Transverse colon (tissue), 4 donors: Measurements from ENCODE around the gene KCNQ2. TPM values are rescaled to one million over a fixed set of nuclear protein-coding genes. Genes with fewer than 3 reads are reported as not detected.
A peak's percentile ranks its signal among the peaks of the same experiment; 100 is the strongest.

Experiments used
- DNase-seq: peaks from one replicate; pipeline ENCODE4 v3.0.0-alpha.2; 2019
- H3K27ac ChIP-seq, 4 donors: fragments of 200-600 bp; sonication (generic); 2 replicates each; pipeline ENCODE4 v1.5.1; 2016 to 2018; ENCODE audit warnings: inconsistent platforms in 4 of 4
- H3K27me3 ChIP-seq: fragments of 200-600 bp; sonication (generic); 2 replicates; pipeline ENCODE4 v1.5.1; 2017; ENCODE audit warnings: inconsistent platforms
- H3K36me3 ChIP-seq, 4 donors: fragments of 200-600 bp; sonication (generic); 2 replicates each; pipeline ENCODE4 v1.5.1; 2017 to 2019; ENCODE audit warnings: inconsistent platforms in 4 of 4
- H3K4me1 ChIP-seq, 4 donors: fragments of 200-600 bp; sonication (generic); 2 replicates each; pipeline ENCODE4 v1.5.1; 2017 to 2020; ENCODE audit warnings: inconsistent platforms in 4 of 4
- H3K4me3 ChIP-seq, 4 donors: fragments of 200-600 bp; sonication (generic); 1 replicate in 1 of 4; 2 replicates in 3 of 4; pipeline versions ENCODE4 v1.5.1 to v1.6.1; 2017 to 2019; ENCODE audit warnings: inconsistent platforms in 4 of 4
- H3K9me3 ChIP-seq, 2 donors: fragments of 200-600 bp; sonication (generic); 2 replicates each; pipeline ENCODE4 v1.5.1; 2017 to 2019; ENCODE audit warnings: inconsistent platforms in 2 of 2
- EP300 ChIP-seq: sonication (generic); formaldehyde crosslinking; IDR thresholded peaks from one replicate; pipeline ENCODE4 v1.6.1; 2017; ENCODE audit warnings: antibody characterized with exemption, low read depth
- POLR2A ChIP-seq: fragments of 450-650 bp; IDR thresholded peaks from one replicate; pipeline ENCODE4 v1.6.1; 2016; ENCODE audit warnings: antibody characterized with exemption, mild to moderate bottlenecking, moderate library complexity
- POLR2AphosphoS5 ChIP-seq, 3 donors: sonication (generic); formaldehyde crosslinking; IDR thresholded peaks; one replicate each; pipeline ENCODE4 v1.6.1; 2016; ENCODE audit warnings: antibody characterized with exemption in 3 of 3
- WGBS, 2 donors: methylation state at CpG; one replicate each; pipeline ENCODE4 v1.1.5; 2018; ENCODE audit warnings: low coverage in 1 of 2; 5-methylcytosine and 5-hydroxymethylcytosine counted together
- in situ Hi-C, 4 donors: fragments of 200-750 bp; cut with MboI; loops; one replicate each; pipeline versions ENCODE4 v1.15.0 to v1.15.1; 2017; ENCODE audit warnings: low sequenced_read_pairs in 3 of 4, low pct_ligation_motif_present in 1 of 4, low pct_unique_long_range_greater_than_20kb in 1 of 4
- intact Hi-C: fragments of 100-400 bp; cut with DNase I; formaldehyde crosslinking; loops from one replicate; pipeline ENCODE4 v1.15.1; 2023; ENCODE audit warnings: low total_unique reads
- total RNA-seq, 4 donors: library from RNA; depleted of rRNA; stranded (reverse); fragments of >200 nt; gene quantifications; one replicate each; pipeline ENCODE4 v1.1.0, GENCODE V29; 2016
- TF ChIP-seq, protein P1 (sequence below), 5 experiments: fragments of 200-600 bp in 3 of 5; fragments of 450-650 bp in 2 of 5; sonication (generic) in 3 of 5; IDR thresholded peaks; 1 replicate in 2 of 5; 2 replicates in 3 of 5; pipeline ENCODE4 v1.5.1; 2016 to 2017; ENCODE audit warnings: antibody characterized with exemption in 5 of 5, inconsistent platforms in 3 of 5, mild to moderate bottlenecking in 2 of 5, moderate library complexity in 1 of 5

KCNQ2 gene
- total RNA-seq, 4 donors from 2014 or later = 0.32 to 0.41 (median 0.37) TPM; not detected in 1

DNA sequence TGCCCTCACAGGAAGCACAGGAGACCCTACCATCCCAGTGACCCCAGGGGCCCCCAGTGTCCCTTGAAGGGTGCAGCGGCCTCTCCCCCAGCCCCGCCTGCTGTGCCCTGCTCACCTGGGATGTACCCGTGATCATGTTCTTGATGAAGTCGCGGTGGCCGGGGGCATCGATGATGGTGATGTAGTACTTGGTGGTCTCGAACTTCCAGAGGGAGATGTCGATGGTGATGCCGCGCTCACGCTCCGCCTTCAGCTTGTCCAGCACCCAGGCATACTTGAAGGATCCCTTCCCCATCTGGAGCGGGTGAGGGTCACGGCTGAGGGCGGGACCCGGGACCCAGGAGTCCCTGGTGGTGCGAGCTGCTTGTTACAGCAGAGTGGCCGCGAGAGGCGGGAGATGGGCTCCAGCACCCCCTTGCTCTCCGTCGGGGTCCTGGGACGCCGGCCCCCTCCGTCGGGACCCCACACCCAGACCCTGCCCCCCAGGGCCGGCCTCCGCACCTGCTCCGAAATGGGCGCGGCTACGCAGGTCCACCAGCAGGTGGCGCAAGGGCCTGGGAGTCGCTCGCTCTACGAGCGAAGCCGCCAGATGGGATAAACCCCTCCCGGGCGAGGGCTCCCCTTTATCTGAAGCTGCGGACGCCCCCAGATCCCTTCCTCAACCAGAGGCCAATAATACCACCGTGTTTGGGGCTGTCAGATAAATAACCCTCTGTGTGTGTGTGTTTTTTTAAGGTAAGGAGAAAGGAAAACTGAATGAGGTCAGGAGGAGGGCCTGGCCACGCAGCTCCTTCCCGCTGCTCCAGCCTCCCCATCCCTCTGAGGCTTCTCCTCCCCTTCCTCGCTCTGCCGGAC lies 23.5 kb upstream of the KCNQ2 start:
- Histone ChIP-seq H3K4me3 (peak overlapping the region in 3 of 4 donors; percentile 7 to 37 (median 10)), H3K4me1 (peaks cover 0 to 19% (median 13%) of the 10 kb centered on the region in 4 donors), H3K9me3 (no peaks in the 10 kb centered on the region), H3K36me3 (no peaks in the 10 kb centered on the region), H3K27ac (no peak overlapping the region), H3K27me3 (peaks cover 55% of the 10 kb centered on the region)
- intact Hi-C loops = no loop called here
- peak; percentile 71 for DNase-seq
- in situ Hi-C loops = no loop called here
- 22% methylated on average over 37 of the region's 48 CpGs; no CpG with 5 or more reads in 1 of the 2 donors for WGBS, 2 donors
- TF ChIP-seq POLR2A = no peak
- TF ChIP-seq, protein P1, sequence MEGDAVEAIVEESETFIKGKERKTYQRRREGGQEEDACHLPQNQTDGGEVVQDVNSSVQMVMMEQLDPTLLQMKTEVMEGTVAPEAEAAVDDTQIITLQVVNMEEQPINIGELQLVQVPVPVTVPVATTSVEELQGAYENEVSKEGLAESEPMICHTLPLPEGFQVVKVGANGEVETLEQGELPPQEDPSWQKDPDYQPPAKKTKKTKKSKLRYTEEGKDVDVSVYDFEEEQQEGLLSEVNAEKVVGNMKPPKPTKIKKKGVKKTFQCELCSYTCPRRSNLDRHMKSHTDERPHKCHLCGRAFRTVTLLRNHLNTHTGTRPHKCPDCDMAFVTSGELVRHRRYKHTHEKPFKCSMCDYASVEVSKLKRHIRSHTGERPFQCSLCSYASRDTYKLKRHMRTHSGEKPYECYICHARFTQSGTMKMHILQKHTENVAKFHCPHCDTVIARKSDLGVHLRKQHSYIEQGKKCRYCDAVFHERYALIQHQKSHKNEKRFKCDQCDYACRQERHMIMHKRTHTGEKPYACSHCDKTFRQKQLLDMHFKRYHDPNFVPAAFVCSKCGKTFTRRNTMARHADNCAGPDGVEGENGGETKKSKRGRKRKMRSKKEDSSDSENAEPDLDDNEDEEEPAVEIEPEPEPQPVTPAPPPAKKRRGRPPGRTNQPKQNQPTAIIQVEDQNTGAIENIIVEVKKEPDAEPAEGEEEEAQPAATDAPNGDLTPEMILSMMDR (IDR thresholded peaks at IDR 0.05) = peak; percentile 89 to 99 (median 97)

DNA sequence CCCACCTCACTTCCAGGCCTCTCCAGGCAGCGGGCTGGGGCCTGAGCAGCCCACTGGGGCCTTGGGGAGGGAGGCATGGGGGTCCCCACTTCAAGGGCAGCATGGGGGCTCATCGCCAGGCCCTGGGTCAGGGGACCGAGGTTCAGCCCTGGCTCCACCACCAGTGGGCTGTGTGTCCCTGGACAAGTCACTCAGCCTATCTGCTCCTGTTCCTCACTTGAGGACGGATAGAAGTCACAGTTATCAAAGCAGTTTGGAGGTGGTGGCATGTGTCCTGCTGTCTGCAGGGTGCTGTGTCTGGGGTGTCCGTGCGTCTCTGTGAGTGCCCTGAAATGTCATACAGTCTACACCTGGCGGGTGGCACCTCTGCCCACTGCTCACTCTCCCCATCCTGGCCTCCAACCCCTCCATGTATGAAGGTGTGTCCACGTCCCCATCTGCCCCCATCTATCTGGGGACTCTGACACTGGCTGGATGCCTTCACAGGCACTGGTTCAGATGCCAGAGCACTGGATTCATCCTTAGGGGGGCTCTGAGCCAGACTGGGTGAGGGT lies 22.8 kb upstream of the KCNQ2 start:
- Histone ChIP-seq H3K27me3 (peaks cover 57% of the 10 kb centered on the region), H3K36me3 (no peaks in the 10 kb centered on the region), H3K27ac (no peak overlapping the region), H3K4me1 (peaks cover 0 to 19% (median 13%) of the 10 kb centered on the region in 4 donors), H3K4me3 (no peak overlapping the region), H3K9me3 (no peaks in the 10 kb centered on the region)
- in situ Hi-C loops = no loop called here
- no peak for DNase-seq
- TF ChIP-seq POLR2AphosphoS5 (IDR thresholded peaks at IDR 0.05) (no peak), POLR2A (no peak), EP300 (no peak)
- TF ChIP-seq, protein P1 (IDR thresholded peaks at IDR 0.05) = no peak
- 55% methylated on average over 8 of the region's 8 CpGs; no CpG with 5 or more reads in 1 of the 2 donors for WGBS, 2 donors
- intact Hi-C loops = no loop called here

DNA sequence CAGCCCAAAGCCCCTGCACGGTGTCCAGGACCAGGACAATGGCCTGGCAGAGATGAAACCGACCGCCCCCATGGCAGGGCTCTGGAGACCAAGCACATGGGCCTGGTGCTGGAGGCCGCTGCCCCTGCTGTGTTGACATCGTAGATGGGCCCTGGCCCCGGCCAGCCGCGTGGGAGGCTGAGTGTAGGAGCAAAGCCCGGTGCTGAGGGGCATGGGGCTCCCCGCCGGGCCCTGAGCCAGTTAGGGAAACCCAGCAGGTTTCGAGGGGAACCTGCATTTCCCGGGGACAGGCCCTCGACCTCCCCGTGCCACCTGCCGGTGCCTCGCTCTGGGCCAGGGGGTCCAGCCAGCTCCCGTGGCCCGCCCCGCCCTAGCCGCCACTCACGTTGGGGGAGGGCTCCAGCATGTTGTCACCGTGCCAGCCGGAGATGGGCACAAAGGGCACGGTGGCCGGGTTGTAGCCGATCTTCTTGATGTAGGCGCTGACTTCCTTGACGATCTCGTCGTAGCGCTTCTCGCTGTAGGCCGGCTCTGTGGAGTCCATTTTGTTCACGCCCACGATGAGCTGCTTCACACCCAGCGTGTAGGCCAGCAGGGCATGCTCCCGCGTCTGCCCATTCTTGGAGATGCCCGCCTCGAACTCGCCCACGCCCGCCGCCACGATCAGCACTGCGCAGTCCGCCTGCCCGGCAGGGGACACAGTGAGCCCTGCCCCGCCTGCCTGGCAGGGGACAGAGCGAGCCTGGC lies 22.1 kb upstream of the KCNQ2 start:
- 72 to 77% methylated on average over 5 to 49 of the region's 51 CpGs for WGBS, 2 donors
- peaks cover 57% of the 10 kb centered on the region for H3K27me3 ChIP-seq
- in situ Hi-C loops (no loop called here), intact Hi-C loops (no loop called here)
- H3K36me3 ChIP-seq = no peaks in the 10 kb centered on the region
- no peak overlapping the region for H3K4me3 ChIP-seq
- no peak overlapping the region for H3K27ac ChIP-seq
- no peaks in the 10 kb centered on the region for H3K9me3 ChIP-seq
- peaks cover 0 to 18% (median 13%) of the 10 kb centered on the region in 4 donors for H3K4me1 ChIP-seq
- TF ChIP-seq EP300 (no peak), POLR2A (no peak), POLR2AphosphoS5 (IDR thresholded peaks at IDR 0.05) (no peak)
- TF ChIP-seq, protein P1 (IDR thresholded peaks at IDR 0.05) = no peak
- DNase-seq = no peak

DNA sequence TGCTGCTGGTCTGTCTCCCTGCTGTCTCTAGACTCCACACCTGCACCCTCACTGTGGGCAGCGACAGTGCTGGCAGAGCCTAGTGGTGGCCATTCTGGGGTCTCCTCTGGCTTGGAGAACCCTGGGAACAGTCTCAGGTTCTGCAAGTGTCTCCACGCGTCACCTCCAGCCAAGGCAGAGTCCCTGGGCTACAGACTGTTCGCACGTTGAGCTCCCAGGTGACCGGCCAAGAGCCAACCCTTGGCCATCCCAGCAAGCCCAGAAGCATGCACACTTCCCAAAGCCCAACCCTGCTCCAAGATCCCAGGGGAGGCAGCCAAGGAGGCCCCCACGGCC lies 21.6 kb upstream of the KCNQ2 start:
- H3K4me3 ChIP-seq = no peak overlapping the region
- H3K9me3 ChIP-seq = no peaks in the 10 kb centered on the region
- intact Hi-C loops (no loop called here), in situ Hi-C loops (no loop called here)
- H3K27me3 ChIP-seq = peaks cover 57% of the 10 kb centered on the region
- WGBS, 2 donors = 78% methylated on average over 7 of the region's 7 CpGs; no CpG with 5 or more reads in 1 of the 2 donors
- DNase-seq = no peak
- TF ChIP-seq POLR2AphosphoS5 (IDR thresholded peaks at IDR 0.05) (no peak), POLR2A (no peak), EP300 (no peak)
- TF ChIP-seq, protein P1 (IDR thresholded peaks at IDR 0.05) = no peak
- H3K4me1 ChIP-seq = peaks cover 0 to 14% (median 12%) of the 10 kb centered on the region in 4 donors
- no peak overlapping the region for H3K27ac ChIP-seq
- no peaks in the 10 kb centered on the region for H3K36me3 ChIP-seq
